DLD1 (cell line): ENCODE measurements around the gene SEPTIN5.

Experiments used
- in situ Hi-C: cut with HindIII; loops from 2 replicates; pipeline ENCODE4 v1.10.0; 2017; ENCODE audit warnings: low sequenced_read_pairs

Gene SEPTIN5

DNA sequence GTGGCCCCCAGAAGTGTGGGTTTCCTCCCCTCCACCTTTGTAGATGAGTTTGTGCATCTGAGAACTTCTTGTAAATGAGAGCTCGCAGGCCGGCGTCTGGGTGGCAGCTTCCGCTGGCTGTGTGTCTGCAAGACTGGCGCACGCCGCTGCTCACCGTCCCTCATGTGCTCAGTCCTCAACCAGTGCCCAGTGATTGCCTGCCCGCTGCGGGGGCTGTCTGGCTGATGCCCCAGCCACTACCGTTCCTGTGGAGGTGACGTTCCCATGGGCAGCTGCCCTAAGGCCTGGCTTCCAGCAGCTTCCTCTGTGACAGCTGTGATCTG lies 55.1 kb downstream of the SEPTIN5 start:
- in situ Hi-C loops, result no loop called here

DNA sequence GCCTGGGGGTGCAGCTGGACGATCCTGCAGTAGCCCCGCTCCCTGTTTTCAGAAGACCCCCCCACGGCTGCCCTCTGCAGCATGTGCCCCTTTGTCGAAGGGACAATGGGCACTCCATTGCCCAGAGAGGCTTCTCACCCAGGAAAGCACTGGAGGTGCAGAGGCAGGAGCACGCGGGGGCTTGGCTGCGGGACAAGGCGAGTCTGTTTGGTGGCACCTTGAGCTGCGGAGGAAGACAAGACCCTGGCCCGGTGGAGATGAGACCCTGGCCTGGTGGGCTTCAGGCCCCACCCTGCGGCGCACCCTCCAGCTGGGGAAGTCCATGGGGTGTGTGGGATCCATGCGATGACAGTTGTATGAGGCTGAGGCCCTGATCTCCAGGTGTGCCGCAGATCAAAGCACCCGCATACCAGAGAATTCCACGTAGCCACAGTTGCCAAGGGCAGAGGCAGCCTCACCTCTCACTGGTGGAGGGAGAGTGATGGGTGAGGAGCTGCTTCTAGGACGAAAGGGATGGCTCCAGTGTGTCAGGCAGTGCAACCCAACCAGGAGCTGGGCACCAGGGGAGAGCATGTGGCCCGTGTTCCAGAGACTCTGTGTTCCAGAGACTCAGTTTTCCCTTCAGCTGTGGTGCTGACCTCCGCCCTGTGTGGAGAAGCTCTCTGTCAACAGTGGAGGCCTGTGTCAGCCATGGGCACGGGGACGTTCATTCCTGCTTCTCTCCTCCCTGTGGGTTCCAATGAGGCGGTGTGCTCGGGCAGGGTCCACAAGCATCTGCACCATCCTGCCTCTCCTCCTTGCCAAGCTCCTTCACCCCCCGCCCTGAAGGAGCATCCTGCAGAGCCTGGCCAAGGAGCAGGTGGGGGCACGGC lies 56.3 kb downstream of the SEPTIN5 start:
- in situ Hi-C loops, result no loop called here

DNA sequence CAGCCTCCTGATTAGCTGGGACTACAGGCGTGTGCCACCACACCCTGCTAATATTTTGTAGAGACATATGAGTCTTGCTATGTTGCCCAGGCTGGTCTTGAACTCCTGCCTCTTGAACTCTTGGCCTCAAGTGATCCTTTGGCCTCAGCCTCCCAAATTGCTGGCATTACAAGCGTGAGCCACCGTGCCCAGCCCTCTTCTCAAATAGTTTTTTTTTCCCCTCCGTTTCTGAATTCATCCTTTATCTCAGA lies 58.0 kb downstream of the SEPTIN5 start:
- in situ Hi-C loops, result no loop called here
